BLaER1 (cell line): Measurements from ENCODE around the gene YJEFN3.

Experiments
- H3K27ac ChIP-seq: shearing (Covaris generic); formaldehyde crosslinking; 2 replicates; pipeline ENCODE4 v1.8.1; 2022
- H3K27me3 ChIP-seq: shearing (Covaris generic); formaldehyde crosslinking; 2 replicates; pipeline ENCODE4 v1.8.1; 2022
- H3K36me3 ChIP-seq: shearing (Covaris generic); formaldehyde crosslinking; 2 replicates; pipeline ENCODE4 v1.8.1; 2022
- H3K4me1 ChIP-seq: shearing (Covaris generic); formaldehyde crosslinking; 2 replicates; pipeline ENCODE4 v1.8.1; 2022
- H3K4me2 ChIP-seq: shearing (Covaris generic); formaldehyde crosslinking; 2 replicates; pipeline ENCODE4 v1.8.1; 2022
- H3K4me3 ChIP-seq: shearing (Covaris generic); formaldehyde crosslinking; 2 replicates; pipeline ENCODE4 v1.8.1; 2022
- H3K9ac ChIP-seq: shearing (Covaris generic); formaldehyde crosslinking; 2 replicates; pipeline ENCODE4 v1.8.1; 2022
- H3K9me3 ChIP-seq: shearing (Covaris generic); formaldehyde crosslinking; 2 replicates; pipeline ENCODE4 v1.8.1; 2022
- H4K20me1 ChIP-seq: shearing (Covaris generic); formaldehyde crosslinking; 2 replicates; pipeline ENCODE4 v1.8.1; 2022
- Cebpa-rat ChIP-seq: shearing (Covaris generic); IDR thresholded peaks from 2 replicates; pipeline ENCODE4 v1.8.1; 2022

The YJEFN3 gene

DNA sequence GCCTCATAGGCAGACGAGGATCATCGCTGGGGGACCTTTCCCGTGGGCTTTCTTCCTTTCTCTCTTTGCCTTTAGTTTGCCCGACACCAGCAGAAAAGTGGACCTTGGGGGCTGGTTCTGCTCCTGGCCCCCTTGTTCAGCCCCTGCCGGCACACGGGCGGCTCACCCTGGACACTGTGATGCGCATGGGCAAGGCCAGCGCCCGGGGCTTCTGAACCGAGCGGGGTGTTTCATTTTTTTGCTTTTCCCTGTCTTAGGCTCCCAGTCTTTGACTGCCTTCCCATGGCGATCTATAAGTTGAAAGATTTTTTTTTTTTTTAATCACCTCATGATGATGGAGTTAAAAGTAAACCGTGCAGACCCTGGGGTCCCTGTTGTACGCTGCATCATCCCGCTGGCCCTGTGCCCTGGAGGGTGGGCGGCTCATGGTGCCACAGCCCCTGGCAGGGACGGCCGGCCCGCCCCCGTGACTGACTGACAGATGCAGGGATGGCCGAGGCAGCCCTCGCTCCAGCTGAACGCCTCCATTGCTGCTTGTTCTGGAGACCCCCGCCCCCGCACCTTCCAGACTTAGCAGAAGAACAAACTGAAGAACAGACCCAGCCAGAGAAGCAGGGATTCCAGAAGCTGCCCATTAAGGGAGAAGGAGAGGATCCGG, 22.9 kb upstream of the YJEFN3 start:
- no peak overlapping the region for H3K9ac ChIP-seq
- no peak overlapping the region for H3K4me3 ChIP-seq
- H3K4me1 ChIP-seq = no peaks in the 10 kb centered on the region
- H3K27me3 ChIP-seq = no peaks in the 10 kb centered on the region
- no peak for TF ChIP-seq Cebpa-rat
- H3K4me2 ChIP-seq = no peak overlapping the region
- H4K20me1 ChIP-seq = peaks cover 71% of the 10 kb centered on the region
- H3K27ac ChIP-seq = no peak overlapping the region
- no peaks in the 10 kb centered on the region for H3K9me3 ChIP-seq
- peaks cover 87% of the 10 kb centered on the region for H3K36me3 ChIP-seq

DNA sequence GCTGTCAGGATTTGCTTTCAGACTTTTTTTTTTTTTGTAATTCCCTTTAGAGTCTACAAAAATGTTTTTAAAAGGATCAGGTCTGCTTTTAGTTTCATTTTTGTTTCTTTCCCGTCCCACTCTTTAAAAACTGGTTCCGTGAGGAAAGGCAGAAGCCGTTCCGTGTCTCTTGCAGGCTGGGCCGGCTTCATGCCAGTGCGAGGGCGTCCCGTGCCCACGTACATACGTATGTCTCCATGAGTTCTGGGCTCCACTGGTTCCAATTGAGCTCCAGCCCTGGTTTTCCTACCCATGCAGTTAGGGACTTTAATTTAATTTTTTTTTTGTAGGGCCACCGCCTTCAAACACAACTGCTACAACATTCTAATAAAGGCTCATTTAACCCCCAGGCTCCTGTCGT, 22.1 kb upstream of the YJEFN3 start:
- H3K36me3 ChIP-seq = peaks cover 80% of the 10 kb centered on the region
- no peaks in the 10 kb centered on the region for H3K4me1 ChIP-seq
- peaks cover 63% of the 10 kb centered on the region for H4K20me1 ChIP-seq

DNA sequence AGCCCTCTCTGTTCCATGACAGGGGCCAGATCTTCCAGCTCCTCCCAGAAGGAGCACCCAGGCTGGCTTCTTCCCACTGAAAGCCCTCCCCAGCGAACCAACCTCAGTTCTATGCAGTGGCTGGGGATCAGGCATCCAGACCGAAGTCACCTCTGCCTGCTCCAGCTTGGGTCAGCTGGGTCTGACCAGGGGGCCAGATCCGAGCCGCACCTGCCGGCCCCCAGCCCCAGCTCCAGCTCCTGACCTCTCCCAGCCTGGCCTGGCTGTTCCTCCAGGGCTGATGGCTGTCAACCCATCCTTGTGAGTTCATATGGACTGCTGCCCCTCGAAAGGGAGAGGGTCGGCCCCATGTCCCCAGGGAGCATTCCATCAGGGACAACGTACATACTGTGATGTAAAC, 21.4 kb upstream of the YJEFN3 start:
- no peak for TF ChIP-seq Cebpa-rat
- Histone ChIP-seq H3K36me3 (peaks cover 72% of the 10 kb centered on the region), H3K4me2 (no peak overlapping the region), H4K20me1 (peaks cover 55% of the 10 kb centered on the region), H3K9me3 (no peaks in the 10 kb centered on the region), H3K27me3 (no peaks in the 10 kb centered on the region), H3K4me3 (no peak overlapping the region), H3K4me1 (no peaks in the 10 kb centered on the region), H3K27ac (no peak overlapping the region), H3K9ac (no peak overlapping the region)

More for the DNA sequence above, 22.1 kb upstream of the YJEFN3 start:
- H3K9me3 ChIP-seq = no peaks in the 10 kb centered on the region
- H3K4me3 ChIP-seq = no peak overlapping the region
- no peak overlapping the region for H3K9ac ChIP-seq
- H3K27ac ChIP-seq = no peak overlapping the region
- no peak for TF ChIP-seq Cebpa-rat
- H3K4me2 ChIP-seq = no peak overlapping the region
- no peaks in the 10 kb centered on the region for H3K27me3 ChIP-seq

DNA sequence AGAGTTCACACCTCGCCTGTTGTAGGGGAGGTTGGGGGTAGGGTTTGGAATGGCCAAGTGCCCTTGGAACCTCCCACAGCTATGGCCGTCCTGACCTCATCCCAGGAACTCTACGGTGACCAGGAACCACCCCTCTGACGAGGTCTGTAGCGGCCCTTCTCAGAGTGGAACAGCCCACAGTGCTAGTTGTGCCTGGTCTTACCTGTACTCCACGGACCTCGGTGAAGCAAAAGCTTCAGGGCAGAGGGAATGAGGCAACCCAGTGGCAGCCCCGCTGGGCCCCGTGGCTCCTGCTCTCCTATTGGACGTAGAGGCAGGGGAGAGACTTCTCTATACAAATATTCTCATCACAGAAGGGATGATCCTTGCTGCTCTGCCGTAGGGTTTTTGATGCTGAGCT, 20.5 kb upstream of the YJEFN3 start:
- Histone ChIP-seq H3K4me1 (no peaks in the 10 kb centered on the region), H3K4me2 (no peak overlapping the region), H4K20me1 (peaks cover 47% of the 10 kb centered on the region), H3K27ac (no peak overlapping the region), H3K9ac (no peak overlapping the region), H3K4me3 (no peak overlapping the region), H3K27me3 (no peaks in the 10 kb centered on the region), H3K36me3 (peaks cover 63% of the 10 kb centered on the region), H3K9me3 (no peaks in the 10 kb centered on the region)
- no peak for TF ChIP-seq Cebpa-rat

DNA sequence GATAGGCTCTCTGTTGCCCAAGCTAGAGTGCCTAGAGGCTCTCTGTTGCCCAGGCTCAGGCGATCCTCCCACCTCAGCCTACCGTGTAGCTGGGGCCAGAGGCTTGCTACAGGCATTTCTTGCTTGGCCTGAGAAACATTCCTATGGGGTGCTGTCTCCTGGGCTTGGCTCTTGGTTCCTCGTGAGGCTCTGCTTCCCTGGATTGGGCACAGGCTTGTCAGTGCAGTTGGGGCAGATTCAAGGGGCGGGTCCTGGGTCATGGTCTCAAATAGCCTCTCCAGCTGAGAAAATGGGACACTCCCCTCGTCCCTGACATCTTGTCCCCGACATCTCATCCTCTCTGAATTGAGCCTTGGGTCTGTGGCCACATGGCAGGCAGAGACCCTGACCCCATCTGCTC, 18.3 kb upstream of the YJEFN3 start:
- peaks cover 3% of the 10 kb centered on the region for H3K4me1 ChIP-seq
- TF ChIP-seq Cebpa-rat = no peak
- H3K27me3 ChIP-seq = no peaks in the 10 kb centered on the region
- no peak overlapping the region for H3K4me2 ChIP-seq
- peaks cover 25% of the 10 kb centered on the region for H4K20me1 ChIP-seq
- no peaks in the 10 kb centered on the region for H3K9me3 ChIP-seq
- H3K9ac ChIP-seq = no peak overlapping the region
- peaks cover 57% of the 10 kb centered on the region for H3K36me3 ChIP-seq
- H3K27ac ChIP-seq = no peak overlapping the region
- no peak overlapping the region for H3K4me3 ChIP-seq

DNA sequence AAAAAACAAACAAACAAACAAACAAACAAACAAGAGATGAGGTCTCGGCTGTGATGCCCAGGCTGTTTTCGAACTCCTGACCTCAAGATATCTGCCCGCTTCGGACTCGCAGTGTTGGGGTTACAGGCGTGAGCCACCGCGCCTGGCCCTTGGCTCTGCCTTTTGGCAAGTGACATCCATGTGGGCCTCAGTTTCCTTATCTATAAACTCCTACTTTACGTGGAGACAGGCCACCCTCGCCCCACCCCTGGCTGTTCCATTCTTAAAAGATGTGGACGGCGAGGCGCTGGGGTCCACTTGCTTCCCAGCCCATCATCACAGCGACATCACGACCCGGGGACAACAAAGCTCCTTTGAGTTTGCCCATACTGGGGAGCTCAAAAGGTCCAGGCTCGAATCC, 15.0 kb upstream of the YJEFN3 start:
- TF ChIP-seq Cebpa-rat = no peak
- Histone ChIP-seq H3K4me2 (no peak overlapping the region), H3K27ac (no peak overlapping the region), H3K4me1 (peaks cover 20% of the 10 kb centered on the region), H3K9ac (no peak overlapping the region), H3K4me3 (no peak overlapping the region), H3K27me3 (no peaks in the 10 kb centered on the region), H3K9me3 (no peaks in the 10 kb centered on the region), H3K36me3 (peaks cover 27% of the 10 kb centered on the region), H4K20me1 (peaks cover 5% of the 10 kb centered on the region; the same call in 1 of the 2 replicates)

DNA sequence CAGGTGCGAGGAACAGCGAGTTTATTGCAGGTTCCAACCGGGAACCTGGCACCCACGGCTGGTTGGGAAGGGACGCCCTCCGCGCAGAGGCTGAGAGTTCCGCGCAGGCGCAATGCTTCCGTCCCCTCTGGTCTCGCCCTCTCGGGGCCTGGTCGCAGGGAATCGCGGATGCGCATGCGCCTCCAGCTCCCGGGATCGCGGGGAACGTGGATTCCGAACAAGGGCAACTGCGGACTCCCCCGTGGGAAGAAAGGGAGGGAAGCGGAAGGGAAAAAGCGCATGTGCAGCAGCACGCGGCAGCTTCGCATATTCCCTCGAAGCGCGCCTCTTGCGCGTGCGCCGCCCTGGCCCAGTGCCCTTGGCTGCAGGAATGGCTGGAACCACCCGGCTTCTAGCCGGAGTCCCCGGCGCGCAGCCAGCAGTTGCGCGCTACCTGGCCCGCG, 14.5 kb upstream of the YJEFN3 start:
- no peaks in the 10 kb centered on the region for H3K9me3 ChIP-seq
- H3K4me3 ChIP-seq = no peak overlapping the region
- peaks cover 8% of the 10 kb centered on the region; the same call in 1 of the 2 replicates for H4K20me1 ChIP-seq
- H3K27me3 ChIP-seq = no peaks in the 10 kb centered on the region
- H3K4me1 ChIP-seq = peaks cover 23% of the 10 kb centered on the region
- peaks cover 29% of the 10 kb centered on the region for H3K36me3 ChIP-seq
- H3K9ac ChIP-seq = no peak overlapping the region
- no peak overlapping the region for H3K4me2 ChIP-seq
- TF ChIP-seq Cebpa-rat = no peak
- H3K27ac ChIP-seq = no peak overlapping the region

DNA sequence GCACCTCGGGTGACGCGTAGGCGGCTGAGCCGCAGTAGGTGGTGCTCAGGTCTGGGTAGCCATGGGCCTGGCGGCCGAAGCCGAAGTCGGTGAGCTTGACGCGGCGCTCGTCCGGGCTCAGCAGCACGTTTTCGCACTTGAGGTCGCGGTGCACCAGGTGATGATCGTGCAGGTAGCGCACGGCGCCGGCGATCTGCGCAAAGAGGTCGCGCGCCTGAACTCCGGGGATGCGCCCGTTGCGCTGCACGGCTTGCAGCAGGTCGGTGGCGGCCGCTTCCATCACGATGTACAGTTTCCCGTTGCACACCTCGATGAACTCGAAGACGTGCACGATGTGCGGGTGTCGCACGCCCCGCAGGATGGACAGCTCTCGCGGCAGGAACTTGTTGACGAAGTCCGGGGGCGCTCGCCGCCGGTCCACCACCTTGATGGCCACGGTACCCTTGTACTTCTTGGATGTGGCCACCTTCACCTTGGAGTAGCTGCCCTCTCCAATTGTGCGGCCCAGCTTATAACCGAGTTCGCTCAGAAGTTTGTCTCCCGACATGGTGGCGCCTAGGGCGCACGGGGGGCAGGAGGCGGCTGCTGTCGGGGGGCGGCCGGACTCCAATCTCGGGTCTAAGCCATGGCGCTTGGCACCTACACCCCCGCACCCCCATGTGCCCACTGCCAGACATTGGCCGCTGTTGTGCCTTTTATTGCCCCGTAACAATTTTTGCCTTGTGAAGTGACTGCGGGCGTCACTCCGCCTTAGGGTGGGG, 13.7 kb upstream of the YJEFN3 start, which contains the start of gene TSSK6:
Gene TSSK6 (minus strand): TSS at position 668 of the 761 bp plus-strand sequence. CDS start 121 bp downstream, at position 547.
- Histone ChIP-seq H3K4me1 (peaks cover 28% of the 10 kb centered on the region), H3K4me2 (peak within 1 kb of the TSS; percentile 94), H3K27ac (peak within 1 kb of the TSS; percentile 86), H3K36me3 (peaks cover 31% of the 10 kb centered on the region), H3K9me3 (no peaks in the 10 kb centered on the region), H3K9ac (peak within 1 kb of the TSS; percentile 85), H3K4me3 (peak within 1 kb of the TSS; percentile 80), H4K20me1 (peaks cover 17% of the 10 kb centered on the region; the same call in 1 of the 2 replicates), H3K27me3 (no peaks in the 10 kb centered on the region)
- no peak for TF ChIP-seq Cebpa-rat

DNA sequence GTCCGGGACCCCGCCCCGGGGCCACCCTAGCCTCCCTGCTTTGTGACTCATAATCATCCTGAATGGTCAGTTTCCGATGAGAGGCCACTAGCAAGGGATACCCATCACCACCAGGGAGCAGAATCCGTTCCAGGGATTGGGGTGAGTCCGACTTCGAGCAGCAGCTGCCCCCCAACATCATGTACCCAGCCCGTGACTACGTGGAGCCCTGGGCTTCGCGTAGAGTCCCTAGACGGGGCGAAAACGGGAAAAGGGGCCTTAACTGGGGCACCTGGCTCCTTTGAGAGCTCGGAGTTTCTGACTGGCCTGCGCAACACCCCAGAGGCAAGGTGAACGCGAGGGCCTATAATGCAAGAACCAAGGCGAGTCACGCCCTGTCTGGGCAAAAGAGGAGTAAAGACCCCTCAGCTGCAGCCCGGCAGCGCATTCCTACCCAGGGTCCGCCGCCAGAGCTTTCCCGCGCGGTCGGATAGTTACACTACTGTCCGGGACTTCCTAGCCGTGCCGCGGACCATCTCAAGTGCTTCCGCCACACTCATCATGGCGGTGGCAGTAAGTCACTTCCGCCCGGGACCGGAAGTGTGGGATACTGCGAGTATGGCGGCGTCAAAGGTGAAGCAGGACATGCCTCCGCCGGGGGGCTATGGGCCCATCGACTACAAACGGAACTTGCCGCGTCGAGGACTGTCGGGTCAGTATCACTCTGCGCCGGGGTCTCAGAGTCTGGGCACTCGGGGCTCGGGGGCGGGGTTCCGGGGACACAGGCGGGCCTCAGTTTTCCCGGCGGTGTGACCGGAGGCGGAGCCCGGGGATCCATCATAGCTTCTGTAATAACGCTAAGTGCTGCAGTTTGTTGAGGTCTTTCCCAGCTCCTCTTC, 12.8 kb upstream of the YJEFN3 start, which contains the start of gene NDUFA13:
Gene NDUFA13 (plus strand): TSS at position 584 of the 878 bp plus-strand sequence. CDS start 14 bp downstream, at position 598.
- H3K9me3 ChIP-seq = no peaks in the 10 kb centered on the region
- H3K4me1 ChIP-seq = peaks cover 28% of the 10 kb centered on the region
- H3K27ac ChIP-seq = peak within 1 kb of the TSS; percentile 86
- H3K27me3 ChIP-seq = no peaks in the 10 kb centered on the region
- H3K9ac ChIP-seq = peak within 1 kb of the TSS; percentile 85
- no peak for TF ChIP-seq Cebpa-rat
- peaks cover 37% of the 10 kb centered on the region for H3K36me3 ChIP-seq
- H4K20me1 ChIP-seq = peaks cover 25% of the 10 kb centered on the region; the same call in 1 of the 2 replicates
- peak within 1 kb of the TSS; percentile 80 for H3K4me3 ChIP-seq
- H3K4me2 ChIP-seq = peak within 1 kb of the TSS; percentile 94
